Liver (tissue), 9 donors: Measurements from ENCODE around the gene ING3. TPM values are rescaled to one million over a fixed set of nuclear protein-coding genes. Genes with fewer than 3 reads are reported as not detected.

Experiments
- DNase-seq: peaks from one replicate; pipeline ENCODE4 v3.0.0-alpha.2; 2017; ENCODE audit warnings: low spot score
- H3K27ac ChIP-seq, 2 donors: one replicate each; pipeline ENCODE4 v1.7.0; 2013; ENCODE audit warnings: inconsistent platforms in 2 of 2, low read length in 2 of 2, control low read depth in 1 of 2, low read depth in 1 of 2, mild to moderate bottlenecking in 1 of 2
- H3K27me3 ChIP-seq, 4 donors: one replicate each; pipeline versions ENCODE4 v1.6.1 to v1.7.0; 2013; ENCODE audit warnings: low read length in 3 of 4, inconsistent platforms in 1 of 4, mild to moderate bottlenecking in 1 of 4, moderate library complexity in 1 of 4; ENCODE audit not compliant: control insufficient read depth in 4 of 4, insufficient read depth in 4 of 4
- H3K36me3 ChIP-seq, 4 donors: one replicate each; pipeline versions ENCODE4 v1.6.1 to v1.7.0; 2013; ENCODE audit warnings: low read length in 3 of 4, mild to moderate bottlenecking in 3 of 4, low read depth in 1 of 4, moderate library complexity in 1 of 4; ENCODE audit not compliant: control insufficient read depth in 4 of 4, insufficient read depth in 3 of 4
- H3K4me1 ChIP-seq, 4 donors: one replicate each; pipeline versions ENCODE4 v1.6.1 to v1.7.0; 2013; ENCODE audit warnings: low read length in 3 of 4, mild to moderate bottlenecking in 3 of 4, moderate library complexity in 1 of 4; ENCODE audit not compliant: control insufficient read depth in 4 of 4, insufficient read depth in 4 of 4
- H3K4me3 ChIP-seq, 3 donors: one replicate each; pipeline versions ENCODE4 v1.6.1 to v1.7.0; 2013; ENCODE audit warnings: low read length in 3 of 3, control low read depth in 1 of 3, low read depth in 1 of 3, mild to moderate bottlenecking in 1 of 3
- H3K9ac ChIP-seq, 2 donors: one replicate each; pipeline ENCODE4 v1.7.0; 2013; ENCODE audit warnings: low read length in 2 of 2, mild to moderate bottlenecking in 2 of 2, moderate library complexity in 2 of 2, control low read depth in 1 of 2, low read depth in 1 of 2
- H3K9me3 ChIP-seq, 4 donors: one replicate each; pipeline versions ENCODE4 v1.6.1 to v1.7.0; 2013; ENCODE audit warnings: low read length in 3 of 4; ENCODE audit not compliant: control insufficient read depth in 4 of 4
- CTCF ChIP-seq: fragments of 150-350 bp; IDR thresholded peaks from 2 replicates; pipeline ENCODE4 v1.5.1; 2017; ENCODE audit warnings: improper control_type of control experiment, low read depth, low read length; ENCODE audit not compliant: missing input control
- EGR1 ChIP-seq, 2 donors: IDR thresholded peaks; 2 replicates each; pipeline ENCODE4 v1.6.1; 2016 to 2018; ENCODE audit warnings: antibody characterized with exemption in 2 of 2, low read depth in 2 of 2
- FOXA1 ChIP-seq: IDR thresholded peaks from 2 replicates; pipeline ENCODE4 v1.6.1; 2016; ENCODE audit warnings: antibody characterized with exemption
- FOXA2 ChIP-seq: IDR thresholded peaks from 2 replicates; pipeline ENCODE4 v1.6.1; 2016; ENCODE audit warnings: antibody characterized with exemption
- HNF4A ChIP-seq, 2 donors: conservative IDR thresholded peaks; 2 replicates each; pipeline ENCODE4 v1.6.1; 2016; ENCODE audit warnings: antibody characterized with exemption in 2 of 2, mild to moderate bottlenecking in 2 of 2
- HNF4G ChIP-seq: IDR thresholded peaks from 2 replicates; pipeline ENCODE4 v1.6.1; 2016; ENCODE audit warnings: antibody characterized with exemption
- JUND ChIP-seq, 2 donors: IDR thresholded peaks; 2 replicates each; pipeline ENCODE4 v1.6.1; 2016; ENCODE audit warnings: antibody characterized with exemption in 2 of 2
- NR2F2 ChIP-seq: IDR thresholded peaks from 2 replicates; pipeline ENCODE4 v1.6.1; 2016; ENCODE audit warnings: antibody characterized with exemption
- RAD21 ChIP-seq, 2 donors: IDR thresholded peaks; 2 replicates each; pipeline ENCODE4 v1.6.1; 2016; ENCODE audit warnings: antibody characterized with exemption in 2 of 2, mild to moderate bottlenecking in 2 of 2
- REST ChIP-seq: IDR thresholded peaks from 2 replicates; pipeline ENCODE4 v1.6.1; 2016; ENCODE audit warnings: antibody characterized with exemption, mild to moderate bottlenecking
- RXRA ChIP-seq, 2 donors: IDR thresholded peaks; 2 replicates each; pipeline ENCODE4 v1.6.1; 2017 to 2018; ENCODE audit warnings: antibody characterized with exemption in 2 of 2, mild to moderate bottlenecking in 1 of 2
- SP1 ChIP-seq: IDR thresholded peaks from 2 replicates; pipeline ENCODE4 v1.6.1; 2018; ENCODE audit warnings: antibody characterized with exemption, mild to moderate bottlenecking
- TAF1 ChIP-seq: conservative IDR thresholded peaks from 2 replicates; pipeline ENCODE4 v1.6.1; 2016; ENCODE audit warnings: antibody characterized with exemption, mild to moderate bottlenecking
- YY1 ChIP-seq: IDR thresholded peaks from 2 replicates; pipeline ENCODE4 v1.6.1; 2016; ENCODE audit warnings: antibody characterized with exemption, mild to moderate bottlenecking
- WGBS: extraction: QIAGEN DNeasy Blood & Tissue Kit; methylation state at CpG from one replicate; pipeline ENCODE4 v1.1.7; 2013; 5-methylcytosine and 5-hydroxymethylcytosine counted together
- polyA plus RNA-seq, 2 donors: library from polyadenylated mRNA; stranded (reverse) in 1 of 2; unstranded in 1 of 2; fragments of 200-250 nt in 1 of 2; fragments of >200 nt in 1 of 2; fragmentation: Nextera tagmentation in 1 of 2; extraction: Ambion mirVana in 1 of 2; gene quantifications; one replicate each; pipeline versions ENCODE4 v1.2.1 to v1.2.3, GENCODE V29; 2013 to 2015
- total RNA-seq, 2 donors: library from RNA; depleted of rRNA; stranded (reverse); fragments of >200 nt; gene quantifications; one replicate each; pipeline ENCODE4 v1.2.3, GENCODE V29; 2014
- TF ChIP-seq, protein P1 (sequence below): IDR thresholded peaks from 2 replicates; pipeline ENCODE4 v1.6.1; 2016; ENCODE audit warnings: antibody characterized with exemption
- TF ChIP-seq, protein P2 (sequence below): IDR thresholded peaks from 2 replicates; pipeline ENCODE4 v1.6.1; 2016; ENCODE audit warnings: antibody characterized with exemption
- donor health status: healthy.
- donor health status: healthy.
- donor health status: healthy.
- donor health status: healthy.
- donor health status: healthy.

The ING3 gene
- total and polyA plus RNA-seq, 4 donors, result 3.8 to 14.0 (median 10.9) TPM

GRCh38 chr7:120996333-120996987 is 45.9 kb downstream of the ING3 start:
- Histone ChIP-seq H3K9ac (no peak overlapping the region), H3K9me3 (no peaks in the 10 kb centered on the region), H3K36me3 (peaks cover 0 to 6% (median under 1%) of the 10 kb centered on the region in 4 donors), H3K27ac (no peak overlapping the region), H3K4me1 (peaks cover 0 to 53% (median 16%) of the 10 kb centered on the region in 4 donors), H3K27me3 (no peaks in the 10 kb centered on the region), H3K4me3 (no peak overlapping the region)
- no peak for DNase-seq
- WGBS, result 88% methylated on average over 2 of the region's 2 CpGs
- TF ChIP-seq TAF1, result no peak
- peak; percentile 17 for TF ChIP-seq YY1

DNA sequence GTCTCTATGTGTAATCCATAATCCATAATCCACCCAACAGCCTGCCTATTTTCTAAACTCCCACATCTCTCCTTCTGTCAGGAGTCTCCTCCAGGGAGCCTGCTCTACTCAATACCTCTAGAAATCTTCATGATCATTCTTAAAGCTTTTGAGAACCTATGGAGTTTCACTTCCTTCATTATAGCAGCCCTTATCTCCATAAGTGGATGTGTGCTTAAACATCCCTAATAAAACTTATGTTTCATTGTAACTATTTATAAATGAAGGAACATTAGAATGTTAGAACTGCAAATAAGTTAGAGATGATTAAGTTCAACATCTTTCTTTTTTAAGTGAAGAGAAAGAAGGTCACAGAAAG is 46.4 kb downstream of the ING3 start:
- no peaks in the 10 kb centered on the region for H3K9me3 ChIP-seq
- no peak for DNase-seq
- H3K36me3 ChIP-seq, result peaks cover 0 to 6% (median under 1%) of the 10 kb centered on the region in 4 donors
- no peak overlapping the region for H3K9ac ChIP-seq
- H3K4me3 ChIP-seq, result no peak overlapping the region
- TF ChIP-seq NR2F2 (no peak), YY1 (no peak), HNF4G (no peak), FOXA1 (no peak), TAF1 (no peak), RXRA (IDR thresholded peaks at IDR 0.05) (no peak)
- TF ChIP-seq, protein P1, sequence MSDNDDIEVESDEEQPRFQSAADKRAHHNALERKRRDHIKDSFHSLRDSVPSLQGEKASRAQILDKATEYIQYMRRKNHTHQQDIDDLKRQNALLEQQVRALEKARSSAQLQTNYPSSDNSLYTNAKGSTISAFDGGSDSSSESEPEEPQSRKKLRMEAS, result no peak
- H3K4me1 ChIP-seq, result peaks cover 0 to 50% (median 17%) of the 10 kb centered on the region in 4 donors
- H3K27ac ChIP-seq, result no peak overlapping the region
- no peaks in the 10 kb centered on the region for H3K27me3 ChIP-seq

DNA sequence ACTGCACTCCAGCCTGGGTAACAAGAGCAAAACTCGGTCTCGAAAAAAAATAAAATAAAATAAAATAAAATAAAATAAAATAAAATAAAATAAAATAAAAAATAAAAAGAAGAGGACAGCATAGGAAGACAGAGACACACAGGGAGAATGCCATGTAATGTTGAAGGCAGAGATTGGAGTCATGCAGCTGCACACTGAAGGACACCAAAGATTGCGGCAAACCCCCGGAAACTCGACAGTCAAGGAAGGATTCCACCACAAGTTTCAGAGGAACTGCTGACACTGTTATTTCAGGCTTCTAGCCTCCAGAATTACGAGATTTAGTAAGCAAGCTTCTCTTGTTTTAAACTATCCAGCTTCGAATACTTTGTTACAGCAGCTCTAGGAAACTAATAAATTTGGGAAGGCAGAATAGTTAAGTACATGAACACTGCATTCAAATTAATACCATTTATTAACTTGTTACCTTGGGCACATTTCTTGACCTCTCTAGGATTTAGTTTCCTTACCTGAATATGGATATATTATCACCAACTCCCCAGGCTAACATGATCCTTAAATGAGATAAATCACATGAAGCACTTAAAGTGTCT is 47.4 kb downstream of the ING3 start:
- Histone ChIP-seq H3K4me1 (peaks cover 0 to 44% (median 23%) of the 10 kb centered on the region in 4 donors), H3K36me3 (peaks cover 0 to 6% (median under 1%) of the 10 kb centered on the region in 4 donors), H3K9ac (no peak overlapping the region), H3K4me3 (no peak overlapping the region), H3K9me3 (no peaks in the 10 kb centered on the region), H3K27ac (no peak overlapping the region), H3K27me3 (no peaks in the 10 kb centered on the region)
- WGBS, result 84% methylated on average over 7 of the region's 7 CpGs
- TF ChIP-seq SP1 (no peak), TAF1 (no peak), JUND (IDR thresholded peaks at IDR 0.05) (no peak), REST (no peak), HNF4G (no peak), FOXA2 (no peak), RXRA (IDR thresholded peaks at IDR 0.05) (no peak), CTCF (no peak), RAD21 (IDR thresholded peaks at IDR 0.05) (no peak), YY1 (no peak), HNF4A (conservative IDR thresholded peaks at IDR 0.05) (no peak), EGR1 (IDR thresholded peaks at IDR 0.05; ENCODE audit: low read depth in 2 of 2) (no peak)
- TF ChIP-seq, protein P2, sequence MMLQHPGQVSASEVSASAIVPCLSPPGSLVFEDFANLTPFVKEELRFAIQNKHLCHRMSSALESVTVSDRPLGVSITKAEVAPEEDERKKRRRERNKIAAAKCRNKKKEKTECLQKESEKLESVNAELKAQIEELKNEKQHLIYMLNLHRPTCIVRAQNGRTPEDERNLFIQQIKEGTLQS, result no peak
- no peak for DNase-seq
